GM12801 (cell line): ENCODE results near the gene DNAH10.

Experiments
- TF ChIP-seq, protein P1 (sequence below): IDR thresholded peaks from one replicate; pipeline ENCODE4 v1.5.1; 2011; ENCODE audit warnings: control low read depth; ENCODE audit not compliant: insufficient read length; ENCODE audit errors: extremely low read depth

The DNAH10 gene

DNA sequence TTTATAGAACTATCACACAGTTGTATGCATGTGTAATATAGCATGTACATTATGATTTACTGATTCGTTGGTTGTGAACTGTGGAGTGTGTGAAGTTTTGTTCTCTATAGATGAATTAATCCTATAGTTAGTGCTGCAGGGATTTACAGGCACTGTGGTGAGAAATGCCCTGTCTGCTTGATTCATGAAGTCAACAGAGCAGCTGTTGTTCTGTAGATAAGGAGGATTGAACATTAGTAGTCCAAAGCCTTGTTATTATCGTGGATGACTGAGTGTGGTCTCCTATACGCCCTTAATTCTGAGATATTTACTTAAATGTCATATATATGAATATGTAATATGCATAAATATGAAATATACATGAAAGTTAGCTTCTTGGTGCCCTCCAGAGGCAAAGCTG is 98.3 kb downstream of the DNAH10 start:
- TF ChIP-seq, protein P1, sequence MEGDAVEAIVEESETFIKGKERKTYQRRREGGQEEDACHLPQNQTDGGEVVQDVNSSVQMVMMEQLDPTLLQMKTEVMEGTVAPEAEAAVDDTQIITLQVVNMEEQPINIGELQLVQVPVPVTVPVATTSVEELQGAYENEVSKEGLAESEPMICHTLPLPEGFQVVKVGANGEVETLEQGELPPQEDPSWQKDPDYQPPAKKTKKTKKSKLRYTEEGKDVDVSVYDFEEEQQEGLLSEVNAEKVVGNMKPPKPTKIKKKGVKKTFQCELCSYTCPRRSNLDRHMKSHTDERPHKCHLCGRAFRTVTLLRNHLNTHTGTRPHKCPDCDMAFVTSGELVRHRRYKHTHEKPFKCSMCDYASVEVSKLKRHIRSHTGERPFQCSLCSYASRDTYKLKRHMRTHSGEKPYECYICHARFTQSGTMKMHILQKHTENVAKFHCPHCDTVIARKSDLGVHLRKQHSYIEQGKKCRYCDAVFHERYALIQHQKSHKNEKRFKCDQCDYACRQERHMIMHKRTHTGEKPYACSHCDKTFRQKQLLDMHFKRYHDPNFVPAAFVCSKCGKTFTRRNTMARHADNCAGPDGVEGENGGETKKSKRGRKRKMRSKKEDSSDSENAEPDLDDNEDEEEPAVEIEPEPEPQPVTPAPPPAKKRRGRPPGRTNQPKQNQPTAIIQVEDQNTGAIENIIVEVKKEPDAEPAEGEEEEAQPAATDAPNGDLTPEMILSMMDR = no peak

DNA sequence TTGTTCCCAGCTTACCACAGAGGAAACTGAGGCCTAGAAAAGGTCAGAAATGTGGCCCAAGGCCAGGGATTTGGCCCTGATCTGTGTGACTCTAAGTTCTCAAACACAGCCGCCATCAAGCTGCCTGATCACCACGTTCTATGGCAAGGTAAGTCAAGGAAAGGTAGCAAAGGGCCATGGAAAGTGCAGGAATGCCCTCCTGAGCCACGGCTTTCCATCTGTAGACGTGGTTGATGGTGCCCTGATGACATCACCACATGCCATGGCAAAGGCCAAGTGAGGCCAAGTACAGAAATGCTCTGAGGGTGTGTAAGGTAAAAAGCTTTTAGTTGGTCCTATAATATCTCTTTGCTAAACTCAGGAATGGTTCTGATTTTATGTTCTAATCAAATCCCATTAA is 99.3 kb downstream of the DNAH10 start:
- TF ChIP-seq, protein P1 = no peak

DNA sequence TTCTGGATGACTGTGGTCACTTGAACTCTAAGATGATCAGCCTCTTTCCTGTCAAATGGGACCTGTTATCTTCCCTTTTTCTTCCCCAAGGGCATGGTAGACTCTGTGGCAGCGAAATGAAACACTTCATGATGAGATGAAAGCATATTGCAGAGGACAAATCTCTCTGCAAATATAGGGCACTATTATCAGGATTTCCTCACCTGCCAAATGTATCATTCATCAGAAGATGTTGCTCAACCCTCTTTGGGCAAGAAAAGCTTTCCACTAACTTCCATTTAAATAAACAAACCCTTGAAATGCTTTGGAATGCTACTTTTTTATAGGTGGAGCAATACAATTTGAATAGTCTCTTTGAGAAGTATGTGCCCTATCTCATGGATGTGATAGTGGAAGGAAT is 105.0 kb downstream of the DNAH10 start:
- TF ChIP-seq, protein P1 = no peak

DNA sequence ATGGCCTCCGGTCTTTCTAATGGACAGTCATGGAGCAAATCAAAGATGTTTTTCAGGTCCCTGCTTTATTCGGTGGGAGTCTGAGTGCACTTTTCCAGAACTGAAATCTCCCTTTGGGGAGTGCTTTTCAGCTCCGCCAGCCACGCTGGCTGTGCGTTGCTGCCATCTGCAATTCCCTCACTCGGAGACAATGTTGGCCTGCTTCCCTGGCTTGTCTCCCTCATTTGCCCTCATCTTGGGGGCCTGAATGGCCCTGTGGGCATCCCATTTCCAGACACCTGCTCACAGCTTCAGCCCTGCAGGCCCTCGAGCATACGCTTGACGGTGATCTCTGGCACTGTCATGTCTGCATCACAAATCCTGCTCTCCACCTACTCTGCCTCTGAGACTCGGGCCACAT is 106.7 kb downstream of the DNAH10 start:
- TF ChIP-seq, protein P1 = no peak

DNA sequence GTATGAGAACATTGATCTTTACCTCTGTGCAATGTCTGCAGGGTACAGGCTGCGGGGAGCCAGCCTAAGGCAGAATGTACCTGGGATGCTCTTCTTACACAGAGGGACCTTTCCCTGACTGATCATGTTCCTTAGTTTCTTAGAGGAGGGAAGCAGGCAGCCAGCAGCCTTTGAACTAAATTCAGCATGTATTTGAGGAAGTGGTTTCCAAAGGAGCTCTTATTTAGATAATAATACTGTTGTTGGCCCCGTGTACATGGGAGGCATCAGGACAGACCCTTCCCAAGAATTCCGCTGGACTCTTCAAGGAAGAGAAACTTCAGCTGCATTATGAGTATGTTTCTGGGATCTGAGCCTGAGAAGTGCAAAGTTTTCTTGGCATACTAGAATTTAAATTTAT is 111.7 kb downstream of the DNAH10 start:
- TF ChIP-seq, protein P1 = no peak

DNA sequence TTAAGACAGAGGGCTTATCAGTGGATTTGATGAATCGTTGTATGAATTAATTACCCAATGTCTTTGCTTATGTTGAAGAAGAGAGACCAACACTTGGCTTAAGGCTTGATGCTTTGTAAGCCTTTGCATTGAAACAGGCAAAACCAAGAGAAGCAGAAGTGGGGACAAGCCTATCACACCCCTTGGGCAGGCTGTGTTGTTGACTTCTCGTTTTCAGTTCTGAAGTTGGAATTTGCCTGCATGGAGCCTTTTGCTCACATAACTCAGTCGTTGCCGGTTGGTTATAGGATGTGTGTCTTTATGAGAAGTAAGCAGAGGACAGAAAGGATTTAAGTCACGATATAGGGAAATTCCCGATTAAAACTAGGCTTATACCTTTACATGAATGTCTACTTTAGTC is 115.9 kb downstream of the DNAH10 start:
- TF ChIP-seq, protein P1 = no peak

DNA sequence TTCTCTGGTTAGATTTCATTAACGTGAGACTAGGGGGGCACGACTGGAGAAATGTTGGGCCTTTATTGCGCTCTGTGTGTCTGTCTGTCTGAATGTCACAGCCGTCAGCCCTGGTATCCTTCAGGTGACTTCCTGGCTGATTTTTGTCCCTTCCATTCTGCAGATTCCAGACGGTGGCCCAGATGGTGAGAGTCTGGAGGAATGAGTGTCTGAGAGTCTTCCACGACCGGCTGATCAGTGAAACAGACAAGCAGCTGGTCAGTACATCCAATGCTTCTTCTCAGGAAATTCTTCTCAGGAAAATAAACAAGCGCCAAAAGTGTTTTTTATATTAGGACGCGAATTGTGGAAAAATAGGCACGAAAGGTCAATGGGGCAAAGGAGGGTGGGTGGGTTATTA is 117.0 kb downstream of the DNAH10 start:
- TF ChIP-seq, protein P1 = no peak

DNA sequence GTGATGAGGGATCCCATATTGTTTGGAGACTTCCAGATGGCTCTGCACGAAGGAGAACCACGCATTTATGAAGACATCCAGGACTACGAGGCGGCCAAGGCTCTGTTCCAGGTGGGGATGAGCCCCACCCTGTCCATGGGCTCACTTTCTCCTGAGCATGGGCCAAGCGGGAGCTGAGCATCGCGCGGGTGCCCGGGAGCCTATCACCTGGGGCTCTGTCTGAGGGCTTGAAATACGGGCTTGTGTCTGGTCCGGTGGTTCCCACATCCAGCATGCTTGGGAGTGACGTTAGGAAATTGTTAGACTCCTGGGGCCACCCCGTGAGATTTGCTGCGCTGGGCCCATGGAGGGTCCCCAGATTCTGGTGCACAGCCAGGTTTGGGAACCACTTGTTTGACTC is 117.6 kb downstream of the DNAH10 start:
- TF ChIP-seq, protein P1 = no peak
